Measurements from ENCODE around the gene FIBP. TPM values are rescaled to one million over a fixed set of nuclear protein-coding genes. Genes with fewer than 3 reads are reported as not detected.

The FIBP gene
- total RNA-seq, 2 experiments from 2014 or later = 78.8 to 79.9 TPM

DNA sequence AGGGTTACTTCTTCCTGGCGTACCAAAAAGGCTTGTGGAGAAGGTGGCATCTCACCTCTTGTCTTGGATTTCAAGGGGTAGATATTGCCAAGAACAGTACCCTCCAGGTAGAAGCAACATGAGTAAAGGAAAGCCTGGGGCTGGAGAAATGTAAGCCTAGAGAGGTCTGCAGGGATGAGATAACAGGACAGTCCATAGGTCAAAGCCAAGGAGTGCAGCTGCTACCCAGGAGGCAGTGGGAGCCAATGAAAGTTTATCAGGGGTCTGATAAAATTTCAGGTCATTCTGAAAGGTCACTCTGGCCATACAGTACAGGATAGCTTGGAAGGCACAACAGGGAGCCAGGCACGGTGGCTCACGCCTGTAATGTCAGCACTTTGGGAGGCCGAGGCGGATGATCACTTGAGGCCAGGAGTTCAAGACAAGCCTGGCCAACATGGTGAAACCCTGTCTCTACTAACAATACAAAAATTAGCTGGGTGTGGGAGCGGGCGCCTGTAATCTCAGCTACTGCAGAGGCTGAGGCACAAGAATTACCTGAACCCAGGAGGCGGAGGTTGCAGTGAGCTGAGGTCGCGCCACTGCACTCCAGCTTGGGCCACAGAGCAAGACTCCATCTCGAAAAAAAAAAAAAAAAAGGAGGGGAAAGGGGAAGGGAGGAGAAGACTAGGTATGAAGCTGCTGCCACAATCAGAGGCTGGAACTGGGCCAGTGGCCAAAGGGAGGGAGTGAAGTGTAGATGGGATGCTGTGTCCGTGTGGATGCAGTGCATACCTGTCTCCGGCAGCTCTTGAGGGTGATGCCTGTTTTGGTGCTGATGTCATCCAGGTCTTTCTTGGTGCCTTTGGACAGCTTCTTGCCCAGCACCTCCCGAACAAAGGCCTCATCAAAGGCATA is 1.2 kb downstream of the FIBP start:
- no peaks in the 10 kb centered on the region for H3K27me3 Mint-ChIP-seq
- CTCF ChIA-PET = interaction anchor here (0.6 to 10.5 kb wide), 25 partner anchors 8 to 464 kb away, joined by 3 to 283 read pairs (median 11); partner anchors contain the start of genes AP5B1, BANF1, CFL1 and CTSW
- POLR2A ChIA-PET = interaction anchor here (0.6 to 28.1 kb wide), 5 partner anchors 13 to 107 kb away, joined by 3 to 560 read pairs (median 3); partner anchors contain the start of genes CFL1, EFEMP2, FOSL1 and MUS81
- peak overlapping the region; percentile 91 for H3K27ac Mint-ChIP-seq
- peaks cover 40% of the 10 kb centered on the region for H3K4me1 Mint-ChIP-seq (ENCODE audit: low read depth)
- H3K4me3 Mint-ChIP-seq = peak overlapping the region; percentile 94
- peaks cover 36% of the 10 kb centered on the region for H3K36me3 Mint-ChIP-seq (ENCODE audit: low read depth)
- DNase-seq (no peak), ATAC-seq (no peak)
- no peaks in the 10 kb centered on the region for H3K9me3 Mint-ChIP-seq
- intact Hi-C loops (cut with micrococcal nuclease) = loop anchor here (5.0 kb wide), 2 partner anchors 40 to 100 kb away; no protein-coding TSS in a partner anchor
- TF ChIP-seq, protein P1, sequence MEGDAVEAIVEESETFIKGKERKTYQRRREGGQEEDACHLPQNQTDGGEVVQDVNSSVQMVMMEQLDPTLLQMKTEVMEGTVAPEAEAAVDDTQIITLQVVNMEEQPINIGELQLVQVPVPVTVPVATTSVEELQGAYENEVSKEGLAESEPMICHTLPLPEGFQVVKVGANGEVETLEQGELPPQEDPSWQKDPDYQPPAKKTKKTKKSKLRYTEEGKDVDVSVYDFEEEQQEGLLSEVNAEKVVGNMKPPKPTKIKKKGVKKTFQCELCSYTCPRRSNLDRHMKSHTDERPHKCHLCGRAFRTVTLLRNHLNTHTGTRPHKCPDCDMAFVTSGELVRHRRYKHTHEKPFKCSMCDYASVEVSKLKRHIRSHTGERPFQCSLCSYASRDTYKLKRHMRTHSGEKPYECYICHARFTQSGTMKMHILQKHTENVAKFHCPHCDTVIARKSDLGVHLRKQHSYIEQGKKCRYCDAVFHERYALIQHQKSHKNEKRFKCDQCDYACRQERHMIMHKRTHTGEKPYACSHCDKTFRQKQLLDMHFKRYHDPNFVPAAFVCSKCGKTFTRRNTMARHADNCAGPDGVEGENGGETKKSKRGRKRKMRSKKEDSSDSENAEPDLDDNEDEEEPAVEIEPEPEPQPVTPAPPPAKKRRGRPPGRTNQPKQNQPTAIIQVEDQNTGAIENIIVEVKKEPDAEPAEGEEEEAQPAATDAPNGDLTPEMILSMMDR (IDR thresholded peaks at IDR 0.05) = no peak

GRCh38 chr11:65885808-65886536 is 2.3 kb downstream of the FIBP start:
- H3K27ac Mint-ChIP-seq = no peak overlapping the region
- no peak for DNase-seq
- H3K4me3 Mint-ChIP-seq = peak overlapping the region; percentile 94
- intact Hi-C loops (cut with micrococcal nuclease) = loop anchor here (5.0 kb wide), 2 partner anchors 41 to 101 kb away; no protein-coding TSS in a partner anchor
- TF ChIP-seq, protein P1 (IDR thresholded peaks at IDR 0.05) = no peak
- peaks cover 28% of the 10 kb centered on the region for H3K36me3 Mint-ChIP-seq (ENCODE audit: low read depth)
- no peaks in the 10 kb centered on the region for H3K9me3 Mint-ChIP-seq
- ChIA-PET CTCF (interaction anchor here (0.7 to 10.5 kb wide), 30 partner anchors 7 to 1076 kb away, joined by 3 to 283 read pairs (median 14); partner anchors contain the start of genes AP5B1, BANF1, CFL1 and CTSW), POLR2A (interaction anchor here (1.4 to 28.1 kb wide), 4 partner anchors 9 to 26 kb away, joined by 5 to 560 read pairs (median 8); partner anchors contain the start of genes CFL1, EFEMP2, FOSL1 and MUS81)
- H3K27me3 Mint-ChIP-seq = no peaks in the 10 kb centered on the region
- no peak for ATAC-seq
- peaks cover 46% of the 10 kb centered on the region for H3K4me1 Mint-ChIP-seq (ENCODE audit: low read depth)

DNA sequence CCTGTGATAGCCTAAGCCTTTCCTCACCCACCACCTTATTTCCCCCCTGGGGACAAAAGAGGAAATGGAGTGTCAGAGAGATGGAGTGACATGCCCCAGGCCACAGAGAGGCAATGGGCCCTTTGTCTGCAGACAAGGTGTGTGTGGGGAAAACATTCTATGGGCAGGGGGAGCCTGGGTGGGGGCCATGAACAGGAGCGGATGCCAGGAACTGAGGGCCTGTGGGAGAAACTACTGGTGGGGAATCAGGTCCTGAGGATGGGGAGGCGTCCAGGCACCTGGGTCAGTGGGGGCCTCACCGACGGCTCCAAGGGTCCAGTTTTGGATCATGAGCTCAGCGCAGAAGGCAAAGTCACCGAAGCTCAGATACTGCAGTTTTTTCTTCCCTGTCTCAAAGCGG is 3.0 kb downstream of the FIBP start:
- ChIA-PET CTCF (interaction anchor here (0.6 to 10.5 kb wide), 48 partner anchors 9 to 1075 kb away, joined by 3 to 283 read pairs (median 8); partner anchors contain the start of genes BANF1, C11orf68, CFL1 and EFEMP2), POLR2A (interaction anchor here (0.7 to 28.1 kb wide), 8 partner anchors 9 to 183 kb away, joined by 3 to 560 read pairs (median 6); partner anchors contain the start of genes CFL1, EFEMP2, FOSL1 and KAT5)
- H3K36me3 Mint-ChIP-seq (ENCODE audit: low read depth) = peaks cover 33% of the 10 kb centered on the region
- no peaks in the 10 kb centered on the region for H3K27me3 Mint-ChIP-seq
- DNase-seq = no peak
- peak overlapping the region; percentile 30 for H3K27ac Mint-ChIP-seq
- TF ChIP-seq, protein P1 (IDR thresholded peaks at IDR 0.05) = no peak
- intact Hi-C loops (cut with micrococcal nuclease) = loop anchor here (5.0 kb wide), 2 partner anchors 42 to 102 kb away; no protein-coding TSS in a partner anchor
- H3K9me3 Mint-ChIP-seq = no peaks in the 10 kb centered on the region
- ATAC-seq = no peak
- H3K4me3 Mint-ChIP-seq = no peak overlapping the region
- H3K4me1 Mint-ChIP-seq (ENCODE audit: low read depth) = peaks cover 51% of the 10 kb centered on the region

DNA sequence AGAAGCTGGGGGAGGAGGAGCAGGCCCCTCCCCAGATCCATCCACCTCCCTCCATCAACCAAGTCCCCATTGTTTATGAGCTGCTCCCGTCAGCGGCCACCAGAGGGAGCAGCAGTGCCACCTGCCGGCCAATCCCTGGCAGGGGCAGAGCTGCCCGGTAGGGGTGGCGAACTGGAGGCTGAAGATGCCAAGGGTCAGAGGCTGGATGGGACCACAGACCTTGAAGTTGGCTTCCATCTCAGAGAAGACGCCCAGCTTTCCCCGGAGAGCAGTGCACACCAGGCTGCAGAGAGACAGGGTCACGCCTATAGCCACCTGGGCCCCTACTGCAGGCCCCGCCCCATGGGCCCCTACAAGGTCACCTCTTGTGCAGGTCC is 3.6 kb downstream of the FIBP start:
- CTCF ChIA-PET = interaction anchor here (0.6 to 10.5 kb wide), 57 partner anchors 8 to 259 kb away, joined by 3 to 283 read pairs (median 7); partner anchors contain the start of genes BANF1, C11orf68, CFL1 and CST6
- no peaks in the 10 kb centered on the region for H3K9me3 Mint-ChIP-seq
- POLR2A ChIA-PET = interaction anchor here (0.6 to 28.1 kb wide), 10 partner anchors 8 to 184 kb away, joined by 3 to 560 read pairs (median 6); partner anchors contain the start of genes CFL1, EFEMP2, FOSL1 and KAT5
- H3K27ac Mint-ChIP-seq = peak overlapping the region; percentile 77
- ATAC-seq = peak; percentile 52
- intact Hi-C loops (cut with micrococcal nuclease) = loop anchor here (5.0 kb wide), 2 partner anchors 43 to 103 kb away; no protein-coding TSS in a partner anchor
- H3K4me1 Mint-ChIP-seq (ENCODE audit: low read depth) = peaks cover 51% of the 10 kb centered on the region
- peak; percentile 86 for DNase-seq
- TF ChIP-seq, protein P1 (IDR thresholded peaks at IDR 0.05) = peak; percentile 99
- H3K27me3 Mint-ChIP-seq = no peaks in the 10 kb centered on the region
- H3K36me3 Mint-ChIP-seq (ENCODE audit: low read depth) = peaks cover 33% of the 10 kb centered on the region
- no peak overlapping the region for H3K4me3 Mint-ChIP-seq
